Keratinocyte (primary cell): Measurements from ENCODE around the gene RHPN2. TPM values are rescaled to one million over a fixed set of nuclear protein-coding genes. Genes with fewer than 3 reads are reported as not detected.

Experiments used
- DNase-seq: peaks from one replicate; pipeline ENCODE4 v3.0.0-alpha.2; 2011; ENCODE audit warnings: low read depth, missing footprints, low spot score
- FAIRE-seq: peaks from 2 replicates; lab custom pipeline; 2011; peaks lifted over from hg19 to GRCh38; lab: Jason Lieb, UNC
- H2AFZ ChIP-seq: 2 replicates; pipeline ENCODE4 v1.6.0; 2012; ENCODE audit warnings: low read length, control low read depth, inconsistent platforms; ENCODE audit not compliant: control insufficient read depth
- H3K27ac ChIP-seq: 2 replicates; pipeline ENCODE4 v1.5.1; 2011; ENCODE audit warnings: low read length; ENCODE audit not compliant: control insufficient read depth, insufficient read depth
- H3K27me3 ChIP-seq: 3 replicates; pipeline ENCODE4 v1.6.0; 2011; ENCODE audit warnings: low read length; ENCODE audit not compliant: control insufficient read depth, insufficient read depth; ENCODE audit errors: extremely low read depth
- H3K36me3 ChIP-seq, 2 experiments: 2 replicates in 1 of 2; 3 replicates in 1 of 2; pipeline ENCODE4 v1.5.1; 2011; ENCODE audit warnings: low read length in 2 of 2, mild to moderate bottlenecking in 1 of 2; ENCODE audit not compliant: control insufficient read depth in 2 of 2, insufficient read depth in 2 of 2; ENCODE audit errors: extremely low read depth in 1 of 2
- H3K4me1 ChIP-seq: 3 replicates; pipeline ENCODE4 v1.5.1; 2011; ENCODE audit warnings: low read length; ENCODE audit not compliant: control insufficient read depth, insufficient read depth; ENCODE audit errors: extremely low read depth
- H3K4me2 ChIP-seq: 3 replicates; pipeline ENCODE4 v1.6.0; 2011; ENCODE audit warnings: low read depth, low read length; ENCODE audit not compliant: control insufficient read depth, insufficient read depth; ENCODE audit errors: extremely low read depth
- H3K4me3 ChIP-seq, 3 experiments: fragments of 200-600 bp in 1 of 3; sonication (generic) in 1 of 3; 2 replicates in 2 of 3; 3 replicates in 1 of 3; pipeline ENCODE4 v1.5.1; 2011 to 2016; ENCODE audit warnings: low read length in 3 of 3, mild to moderate bottlenecking in 3 of 3, control low read depth in 2 of 3, inconsistent platforms in 1 of 3, low read depth in 1 of 3, mixed read lengths in 1 of 3, mixed run types in 1 of 3, moderate library complexity in 1 of 3; ENCODE audit not compliant: control insufficient read depth in 2 of 3, insufficient read depth in 2 of 3; ENCODE audit errors: extremely low read depth in 1 of 3
- H3K79me2 ChIP-seq: 2 replicates; pipeline ENCODE4 v1.6.0; 2012; ENCODE audit warnings: low read length; ENCODE audit not compliant: control insufficient read depth, insufficient read depth
- H3K9ac ChIP-seq: 3 replicates; pipeline ENCODE4 v1.6.0; 2011; ENCODE audit warnings: low read length; ENCODE audit not compliant: control insufficient read depth, insufficient read depth; ENCODE audit errors: extremely low read depth
- H3K9me1 ChIP-seq: 3 replicates; pipeline ENCODE4 v1.6.0; 2011; ENCODE audit warnings: low read length; ENCODE audit not compliant: control insufficient read depth, insufficient read depth; ENCODE audit errors: extremely low read depth
- H3K9me3 ChIP-seq: 2 replicates; pipeline ENCODE4 v1.5.1; 2012; ENCODE audit warnings: low read depth, low read length; ENCODE audit not compliant: control insufficient read depth
- H4K20me1 ChIP-seq: 3 replicates; pipeline ENCODE4 v1.6.0; 2011; ENCODE audit warnings: low read length; ENCODE audit not compliant: control insufficient read depth, insufficient read depth; ENCODE audit errors: extremely low read depth
- CTCF ChIP-seq, 3 experiments: IDR thresholded peaks in 1 of 3; conservative IDR thresholded peaks in 1 of 3; optimal IDR thresholded peaks in 1 of 3; 2 replicates in 2 of 3; 3 replicates in 1 of 3; pipeline versions ENCODE3 to v1.5.1; 2011; ENCODE audit warnings: low read length in 3 of 3, mild to moderate bottlenecking in 3 of 3, moderate library complexity in 2 of 3, control low read depth in 1 of 3, inconsistent platforms in 1 of 3; ENCODE audit not compliant: insufficient read depth in 2 of 3; ENCODE audit errors: extremely low read depth in 1 of 3
- EZH2 ChIP-seq: IDR thresholded peaks from one replicate; pipeline ENCODE4 v1.6.1; 2012; ENCODE audit warnings: inconsistent platforms, mild to moderate bottlenecking, low read length, moderate library complexity
- dilution Hi-C: fragments of 300-500 bp; cut with MboI; formaldehyde crosslinking; loops from one replicate; pipeline ENCODE4 v1.7.0; 2020; ENCODE audit warnings: low sequenced_read_pairs; ENCODE audit not compliant: extremely low pct_ligation_motif_present
- polyA plus RNA-seq, 5 experiments: library from polyadenylated mRNA; depleted of rRNA in 3 of 5; stranded (reverse) in 3 of 5; stranded (forward) in 1 of 5; unstranded in 1 of 5; fragments of >200 nt; gene quantifications; 1 replicate in 1 of 5; 2 replicates in 3 of 5; 3 replicates in 1 of 5; pipeline versions ENCODE4 v1.2.1 to v1.2.3, GENCODE V29; 2011 to 2012; ENCODE audit warnings: missing spikeins in 2 of 5, low read depth in 1 of 5, low replicate concordance in 1 of 5
- small RNA-seq, 3 experiments: library from RNA; depleted of rRNA; stranded (forward); fragments of <200 nt; gene quantifications; one replicate each; pipeline ENCODE3, GENCODE V24; 2012; ENCODE audit warnings: low read depth in 3 of 3, low replicate concordance in 1 of 3; ENCODE audit not compliant: insufficient read length in 3 of 3

Gene RHPN2
- polyA plus RNA-seq, 1 donor (not counting 4 experiments of a cell fraction or from before 2014, with no cell fraction given): 6.6 TPM

DNA sequence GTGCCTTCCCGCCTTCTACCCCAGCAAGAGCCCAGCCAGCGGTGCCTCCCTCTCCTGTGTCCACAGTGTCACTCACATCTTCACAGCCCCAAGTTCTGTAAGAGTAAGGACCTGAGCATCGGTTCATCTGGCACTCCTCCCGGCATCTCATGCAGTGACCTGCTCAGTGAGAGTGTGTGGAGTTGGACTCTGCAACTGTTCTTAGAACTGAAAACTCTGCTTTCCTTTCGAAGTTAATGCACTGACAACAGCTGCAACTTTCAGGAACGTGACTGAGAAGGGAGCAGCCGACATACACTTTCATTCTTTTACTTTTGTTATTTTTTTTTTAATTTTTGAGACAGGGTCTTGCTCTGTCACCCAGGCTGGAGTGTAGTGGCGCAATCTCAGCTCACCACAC, 134.1 kb downstream of the RHPN2 start:
- H3K36me3 ChIP-seq: peaks cover 0 to 10% of the 10 kb centered on the region in 2 experiments
- H2AFZ ChIP-seq: no peak overlapping the region
- dilution Hi-C loops: no loop called here
- no peak overlapping the region for H3K4me3 ChIP-seq
- H3K27ac ChIP-seq: no peak overlapping the region
- H4K20me1 ChIP-seq: no peaks in the 10 kb centered on the region
- no peak for TF ChIP-seq EZH2
- no peak for TF ChIP-seq CTCF (optimal IDR thresholded peaks at IDR 0.05 in 1 of 3, IDR thresholded peaks at IDR 0.05 in 1 of 3, conservative IDR thresholded peaks at IDR 0.05 in 1 of 3; ENCODE audit: extremely low read depth in 1 of 3, insufficient read depth in 2 of 3, low read length in 3 of 3)
- H3K9me1 ChIP-seq: no peaks in the 10 kb centered on the region
- no peaks in the 10 kb centered on the region for H3K27me3 ChIP-seq
- DNase-seq (no peak), FAIRE-seq (no peak)
- H3K9me3 ChIP-seq: no peaks in the 10 kb centered on the region
- no peak overlapping the region for H3K4me2 ChIP-seq
- no peaks in the 10 kb centered on the region for H3K4me1 ChIP-seq
- H3K79me2 ChIP-seq: no peaks in the 10 kb centered on the region
- H3K9ac ChIP-seq: no peak overlapping the region

GRCh38 chr19:32928806-32929205, 135.9 kb downstream of the RHPN2 start:
- DNase-seq: no peak
- no peaks in the 10 kb centered on the region for H3K79me2 ChIP-seq
- FAIRE-seq: no peak
- H3K27me3 ChIP-seq: no peaks in the 10 kb centered on the region
- H3K27ac ChIP-seq: no peak overlapping the region
- H3K9ac ChIP-seq: no peak overlapping the region
- no peak overlapping the region for H2AFZ ChIP-seq
- dilution Hi-C loops: no loop called here
- H3K4me2 ChIP-seq: no peak overlapping the region
- H3K9me3 ChIP-seq: no peaks in the 10 kb centered on the region
- H4K20me1 ChIP-seq: no peaks in the 10 kb centered on the region
- H3K9me1 ChIP-seq: no peaks in the 10 kb centered on the region
- peaks cover 0 to 9% of the 10 kb centered on the region in 2 experiments for H3K36me3 ChIP-seq
- H3K4me1 ChIP-seq: no peaks in the 10 kb centered on the region
- H3K4me3 ChIP-seq: no peak overlapping the region
- TF ChIP-seq EZH2: no peak
- TF ChIP-seq CTCF (optimal IDR thresholded peaks at IDR 0.05 in 1 of 3, IDR thresholded peaks at IDR 0.05 in 1 of 3, conservative IDR thresholded peaks at IDR 0.05 in 1 of 3; ENCODE audit: extremely low read depth in 1 of 3, insufficient read depth in 2 of 3, low read length in 3 of 3): no peak

Small RNAs within 50 kb of the gene (small RNA-seq; reads per million reads assigned to genes)
- gene AC008521.1: 0 reads per million in 3 experiments
- 0 reads per million in 3 experiments for gene AC008521.2

Other genes with a start within 250 kb of the RHPN2 start
- 0.06 to 0.31 TPM (median 0.20 TPM) in 3 replicates for gene SLC7A9, start 195.1 kb downstream of the RHPN2 start, polyA plus RNA-seq
- 11.2 to 16.1 TPM (median 13.2 TPM) in 3 replicates for gene CEP89, start 92.9 kb downstream of the RHPN2 start, polyA plus RNA-seq
- gene FAAP24, start 92.6 kb downstream of the RHPN2 start, polyA plus RNA-seq: 2.9 to 5.0 TPM (median 3.3 TPM) in 3 replicates
- 4.9 to 6.2 TPM (median 5.8 TPM) in 3 replicates for gene GPATCH1, start 16.3 kb upstream of the RHPN2 start, polyA plus RNA-seq
- not detected in 3 replicates for gene WDR88, start 67.2 kb upstream of the RHPN2 start, polyA plus RNA-seq
- gene LRP3, start 129.4 kb upstream of the RHPN2 start, polyA plus RNA-seq: 2.5 to 12.7 TPM (median 5.0 TPM) in 3 replicates
- gene SLC7A10, start 161.0 kb upstream of the RHPN2 start, polyA plus RNA-seq: not detected in 3 replicates
- 1.5 to 6.4 TPM (median 3.6 TPM) in 3 replicates for gene CEBPA, start 237.6 kb upstream of the RHPN2 start, polyA plus RNA-seq